ELF-1 (cell line): Measurements from ENCODE around the gene FLOT1.

ENCODE experiments used
- DNase-seq: peaks from one replicate; pipeline ENCODE4 v3.0.0-alpha.2; 2016; ENCODE audit warnings: low read depth, low spot score

The FLOT1 gene

GRCh38 chr6:30679765-30680535 lies 62.5 kb downstream of the FLOT1 start:
- DNase-seq, result no peak

DNA sequence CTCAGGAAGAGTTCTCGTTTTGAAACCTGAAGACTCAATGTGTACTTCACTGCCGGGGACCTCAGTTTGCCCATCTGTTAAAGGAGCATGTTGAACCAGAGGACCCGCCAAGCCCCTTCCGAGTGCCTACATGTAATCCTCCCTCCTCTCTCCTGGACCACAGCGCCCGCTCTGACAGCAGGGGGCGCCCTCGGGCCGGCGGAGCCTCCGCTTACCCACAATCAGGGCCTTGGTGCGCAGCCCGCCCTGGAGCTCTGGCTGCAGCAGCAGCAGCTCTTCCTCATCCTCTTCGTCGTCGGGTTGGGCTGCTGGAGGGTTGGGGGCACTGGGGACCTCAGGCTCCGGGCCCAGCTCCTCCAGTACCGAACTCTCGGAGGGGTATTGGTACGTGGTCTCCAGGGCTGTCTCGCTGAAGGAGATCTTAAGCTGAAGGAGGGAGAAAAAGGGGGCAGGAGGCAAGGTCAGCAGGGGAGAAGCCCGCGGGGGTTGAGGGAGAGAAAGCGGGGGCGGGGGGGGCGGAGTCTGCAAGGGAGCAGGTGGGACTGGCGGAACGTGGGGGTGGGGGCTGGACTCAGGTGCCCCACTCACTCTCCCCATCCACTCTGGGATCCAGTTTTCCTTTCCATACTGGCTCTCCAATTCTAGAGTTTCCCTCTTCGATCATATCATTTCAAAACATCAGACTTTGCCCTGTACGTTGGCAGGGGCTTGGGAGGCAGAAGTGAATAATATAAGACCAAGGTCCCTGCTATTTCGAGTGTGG lies 63.3 kb downstream of the FLOT1 start:
- DNase-seq, result peak; percentile 96
